Pancreas (tissue), 10 donors: ENCODE data around the gene HTR6. TPM values are rescaled to one million over a fixed set of nuclear protein-coding genes. Genes with fewer than 3 reads are reported as not detected.

Experiments
- ATAC-seq, 4 donors: fragments of 200-7000 bp; cut with Tn5 transposase; one replicate each; pipeline versions ENCODE4 v1.8.0 to v1.9.1; 2020; ENCODE audit warnings: mild to moderate bottlenecking in 4 of 4, moderate library complexity in 4 of 4
- DNase-seq, 6 donors: peaks; one replicate each; pipeline ENCODE4 v3.0.0-alpha.2; 2020
- FAIRE-seq: peaks from 2 replicates; lab custom pipeline; 2012; peaks lifted over from hg19 to GRCh38; lab: Jason Lieb, UNC
- H3K27ac ChIP-seq, 4 donors: fragments of 200-600 bp; sonication (generic); 1 replicate in 3 of 4; 2 replicates in 1 of 4; pipeline versions ENCODE4 v1.5.0 to v1.8.0; 2020
- H3K27me3 ChIP-seq, 4 donors: fragments of 200-600 bp; one replicate each; pipeline ENCODE4 v1.8.0; 2021
- H3K36me3 ChIP-seq, 3 donors: fragments of 200-600 bp; sonication (generic) in 1 of 3; one replicate each; pipeline versions ENCODE4 v1.5.0 to v1.8.0; 2020 to 2021
- H3K4me1 ChIP-seq, 3 donors: fragments of 200-600 bp; one replicate each; pipeline ENCODE4 v1.8.0; 2021
- H3K4me3 ChIP-seq, 4 donors: fragments of 200-600 bp; sonication (generic) in 2 of 4; one replicate each; pipeline versions ENCODE4 v1.5.0 to v1.8.0; 2020 to 2021
- H3K9me3 ChIP-seq, 4 donors: fragments of 200-600 bp; one replicate each; pipeline ENCODE4 v1.8.0; 2021
- CTCF ChIP-seq, 4 donors: fragments of 200-600 bp; sonication (generic) in 3 of 4; IDR thresholded peaks; one replicate each; pipeline versions ENCODE4 v1.5.0 to v1.8.0; 2021; ENCODE audit warnings: antibody characterized with exemption in 4 of 4
- WGBS, 2 donors: extraction: QIAGEN DNeasy Blood & Tissue Kit; methylation state at CpG; one replicate each; pipeline ENCODE4 v1.1.7; 2013; 5-methylcytosine and 5-hydroxymethylcytosine counted together
- intact Hi-C, 3 donors: fragments of 100-400 bp; cut with DNase I; formaldehyde crosslinking; loops; one replicate each; pipeline versions ENCODE4 v1.11.1 to v1.14.2; 2022
- polyA plus RNA-seq, 2 donors: library from polyadenylated mRNA; stranded (reverse); fragments of 200-250 nt; gene quantifications; one replicate each; pipeline ENCODE4 v1.2.3, GENCODE V29; 2013
- total RNA-seq, 6 donors: library from RNA; stranded (reverse); fragmentation: NEBNext Ultra II Directional in 4 of 6; extraction: Animal tissue kit (Norgen Biotek cat#: 25700) in 4 of 6; gene quantifications; one replicate each; pipeline versions ENCODE4 v1.2.1 to v1.2.4, GENCODE V29; 2021 to 2023
- donor health status: healthy with polysubstance abuse.
- donor health status: DM: no; HTN: no; CAD: no; lungs with moderate emphysema.
- donor health status: DM: no; HTN: no; CAD: no.
- donor health status: control.
- donor health status: control.
- donor health status: Bipolar disorder and iron deficiency.
- donor health status: DM: yes; HTN: yes; CAD: no.
- donor health status: DM: no; HTN: no; CAD: no.
- donor health status: DM: no; HTN: no; CAD: no.
- donor health status: DM: yes; HTN: yes; CAD: no.

Gene HTR6
- total and polyA plus RNA-seq, 8 donors: not detected

GRCh38 chr1:19665496-19666465, 1.1 kb downstream of the HTR6 start:
- DNase-seq (peak in 1 of 6 donors; percentile 46), FAIRE-seq (no peak), ATAC-seq (peak in 1 of 4 donors; percentile 13)
- Histone ChIP-seq H3K36me3 (no peaks in the 10 kb centered on the region), H3K9me3 (no peaks in the 10 kb centered on the region), H3K4me3 (no peak overlapping the region), H3K4me1 (peaks cover 0 to 4% (median 0%) of the 10 kb centered on the region in 3 donors), H3K27me3 (peaks cover 0 to 14% (median 4%) of the 10 kb centered on the region in 4 donors), H3K27ac (no peak overlapping the region)
- no peak for TF ChIP-seq CTCF (IDR thresholded peaks at IDR 0.05)
- WGBS, 2 donors: 11 to 15% methylated on average over 70 to 84 of the region's 84 CpGs
- intact Hi-C loops: no loop called here

- ATAC-seq: no peak
- H3K36me3 ChIP-seq: no peaks in the 10 kb centered on the region
- TF ChIP-seq CTCF (IDR thresholded peaks at IDR 0.05): no peak
- peaks cover 0 to 4% (median 0%) of the 10 kb centered on the region in 3 donors for H3K4me1 ChIP-seq
- no peak overlapping the region for H3K4me3 ChIP-seq
- H3K9me3 ChIP-seq: no peaks in the 10 kb centered on the region
- WGBS, 2 donors: 51 to 67% methylated on average over 8 of the region's 8 CpGs
- intact Hi-C loops: no loop called here
- peaks cover 0 to 14% (median 3%) of the 10 kb centered on the region in 4 donors for H3K27me3 ChIP-seq
- no peak for FAIRE-seq
- H3K27ac ChIP-seq: no peak overlapping the region
- DNase-seq: no peak
Measured at GRCh38 chr1:19668888-19669287, 4.2 kb downstream of the HTR6 start.

GRCh38 chr1:19670787-19671186, 6.1 kb downstream of the HTR6 start:
- no peak overlapping the region for H3K4me3 ChIP-seq
- 31 to 44% methylated on average over 4 of the region's 4 CpGs for WGBS, 2 donors
- H3K36me3 ChIP-seq: no peaks in the 10 kb centered on the region
- H3K27me3 ChIP-seq: peaks cover 0 to 7% (median 0%) of the 10 kb centered on the region in 4 donors
- H3K9me3 ChIP-seq: no peaks in the 10 kb centered on the region
- no peak overlapping the region for H3K27ac ChIP-seq
- DNase-seq: no peak
- TF ChIP-seq CTCF (IDR thresholded peaks at IDR 0.05): no peak
- intact Hi-C loops: no loop called here
- no peak for FAIRE-seq
- no peaks in the 10 kb centered on the region for H3K4me1 ChIP-seq
- no peak for ATAC-seq

GRCh38 chr1:19672237-19672636, 7.6 kb downstream of the HTR6 start:
- Histone ChIP-seq H3K27me3 (no peaks in the 10 kb centered on the region), H3K36me3 (no peaks in the 10 kb centered on the region), H3K4me1 (no peaks in the 10 kb centered on the region), H3K27ac (no peak overlapping the region), H3K9me3 (no peaks in the 10 kb centered on the region), H3K4me3 (no peak overlapping the region)
- ATAC-seq (no peak), DNase-seq (no peak), FAIRE-seq (no peak)
- no peak for TF ChIP-seq CTCF (IDR thresholded peaks at IDR 0.05)
- intact Hi-C loops: no loop called here
- WGBS, 2 donors: 31 to 42% methylated on average over 6 of the region's 6 CpGs

GRCh38 chr1:19675797-19676196, 11.1 kb downstream of the HTR6 start:
- no peak overlapping the region for H3K4me3 ChIP-seq
- H3K27me3 ChIP-seq: no peaks in the 10 kb centered on the region
- no peak for FAIRE-seq
- no peak for DNase-seq
- no peak for ATAC-seq
- no peaks in the 10 kb centered on the region for H3K4me1 ChIP-seq
- 59 to 82% methylated on average over 5 of the region's 5 CpGs for WGBS, 2 donors
- intact Hi-C loops: no loop called here
- H3K9me3 ChIP-seq: no peaks in the 10 kb centered on the region
- H3K27ac ChIP-seq: no peak overlapping the region
- TF ChIP-seq CTCF (IDR thresholded peaks at IDR 0.05): no peak
- no peaks in the 10 kb centered on the region for H3K36me3 ChIP-seq
